ENCODE measurements around the gene TTBK2. TPM values are rescaled to one million over a fixed set of nuclear protein-coding genes. Genes with fewer than 3 reads are reported as not detected.

The TTBK2 gene
- total RNA-seq, 4 donors from 2014 or later: 7.9 to 78.2 (median 18.2) TPM

GRCh38 chr15:42710662-42711061 is 209.9 kb downstream of the TTBK2 start:
- no peak for DNase-seq
- no peaks in the 10 kb centered on the region for H3K9me3 ChIP-seq
- peaks cover 0 to 4% (median 1%) of the 10 kb centered on the region in 4 donors for H3K4me1 ChIP-seq
- H3K36me3 ChIP-seq: no peaks in the 10 kb centered on the region
- intact Hi-C loops (cut with DNase I; ENCODE audit: low total_unique reads) (no loop called here), in situ Hi-C loops (cut with MboI; ENCODE audit: low pct_ligation_motif_present in 1 of 4, low pct_unique_long_range_greater_than_20kb in 1 of 4, low sequenced_read_pairs in 3 of 4) (loop anchor here in 1 of 4 donors (25.0 kb wide), 1 partner anchor 577 kb away; no protein-coding TSS in a partner anchor)
- H3K4me3 ChIP-seq: no peak overlapping the region
- H3K27ac ChIP-seq: no peak overlapping the region
- H3K27me3 ChIP-seq: no peaks in the 10 kb centered on the region
- TF ChIP-seq, protein P1, sequence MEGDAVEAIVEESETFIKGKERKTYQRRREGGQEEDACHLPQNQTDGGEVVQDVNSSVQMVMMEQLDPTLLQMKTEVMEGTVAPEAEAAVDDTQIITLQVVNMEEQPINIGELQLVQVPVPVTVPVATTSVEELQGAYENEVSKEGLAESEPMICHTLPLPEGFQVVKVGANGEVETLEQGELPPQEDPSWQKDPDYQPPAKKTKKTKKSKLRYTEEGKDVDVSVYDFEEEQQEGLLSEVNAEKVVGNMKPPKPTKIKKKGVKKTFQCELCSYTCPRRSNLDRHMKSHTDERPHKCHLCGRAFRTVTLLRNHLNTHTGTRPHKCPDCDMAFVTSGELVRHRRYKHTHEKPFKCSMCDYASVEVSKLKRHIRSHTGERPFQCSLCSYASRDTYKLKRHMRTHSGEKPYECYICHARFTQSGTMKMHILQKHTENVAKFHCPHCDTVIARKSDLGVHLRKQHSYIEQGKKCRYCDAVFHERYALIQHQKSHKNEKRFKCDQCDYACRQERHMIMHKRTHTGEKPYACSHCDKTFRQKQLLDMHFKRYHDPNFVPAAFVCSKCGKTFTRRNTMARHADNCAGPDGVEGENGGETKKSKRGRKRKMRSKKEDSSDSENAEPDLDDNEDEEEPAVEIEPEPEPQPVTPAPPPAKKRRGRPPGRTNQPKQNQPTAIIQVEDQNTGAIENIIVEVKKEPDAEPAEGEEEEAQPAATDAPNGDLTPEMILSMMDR (IDR thresholded peaks at IDR 0.05): no peak
- no peak for TF ChIP-seq POLR2A (IDR thresholded peaks at IDR 0.05)
- TF ChIP-seq EP300 (IDR thresholded peaks at IDR 0.05; ENCODE audit: low read depth): no peak
- no peak for TF ChIP-seq POLR2AphosphoS5 (IDR thresholded peaks at IDR 0.05)
- WGBS, 2 donors (ENCODE audit: low coverage in 1 of 2): 87 to 100% methylated on average over 2 of the region's 2 CpGs

DNA sequence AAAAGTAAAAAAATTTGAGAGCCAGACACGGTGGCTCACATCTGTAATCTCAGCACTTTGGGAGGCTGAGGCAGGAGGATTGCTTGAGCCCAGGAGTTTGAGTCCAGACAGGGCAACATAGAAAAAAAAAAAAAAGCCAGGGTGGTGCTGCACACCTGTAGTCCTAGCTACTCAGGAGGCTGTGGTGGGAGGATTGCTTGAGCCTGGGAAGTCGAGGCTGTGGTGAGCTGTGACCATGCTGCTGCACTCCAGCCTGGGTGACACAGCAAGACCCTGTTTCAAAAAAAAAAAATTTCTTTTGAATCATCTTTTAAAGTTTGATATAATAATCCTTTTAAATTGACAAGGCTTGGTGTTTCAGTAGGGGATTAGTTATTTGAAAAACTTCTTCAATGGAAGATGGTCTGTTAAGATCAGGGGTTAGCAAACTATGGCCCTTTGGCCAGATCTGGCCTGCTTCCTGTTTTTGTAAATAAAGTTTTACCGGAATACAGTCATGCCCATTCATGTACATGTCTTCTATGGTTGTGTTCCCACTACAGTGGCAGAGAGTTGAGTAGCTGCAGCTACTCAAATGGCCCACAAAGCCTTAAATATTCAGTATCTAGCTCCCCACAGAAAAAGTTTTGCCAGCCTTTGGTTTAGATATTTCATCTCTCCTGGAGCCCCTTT is 212.6 kb downstream of the TTBK2 start:
- Histone ChIP-seq H3K9me3 (no peaks in the 10 kb centered on the region), H3K4me1 (peaks cover 0 to 4% (median 1%) of the 10 kb centered on the region in 4 donors), H3K36me3 (no peaks in the 10 kb centered on the region), H3K4me3 (no peak overlapping the region), H3K27me3 (no peaks in the 10 kb centered on the region), H3K27ac (no peak overlapping the region)
- 79 to 80% methylated on average over 2 to 3 of the region's 3 CpGs for WGBS, 2 donors (ENCODE audit: low coverage in 1 of 2)
- TF ChIP-seq POLR2A (IDR thresholded peaks at IDR 0.05) (no peak), POLR2AphosphoS5 (IDR thresholded peaks at IDR 0.05) (no peak), EP300 (IDR thresholded peaks at IDR 0.05; ENCODE audit: low read depth) (no peak)
- TF ChIP-seq, protein P1 (IDR thresholded peaks at IDR 0.05): no peak
- intact Hi-C loops (cut with DNase I; ENCODE audit: low total_unique reads): no loop called here
- no peak for DNase-seq
- in situ Hi-C loops (cut with MboI; ENCODE audit: low pct_ligation_motif_present in 1 of 4, low pct_unique_long_range_greater_than_20kb in 1 of 4, low sequenced_read_pairs in 3 of 4): loop anchor here in 3 of 4 donors (10.0 to 25.0 kb wide), 2 partner anchors 217 to 579 kb away; partner anchors contain the start of gene TTBK2 (in 3 of the 3)

DNA sequence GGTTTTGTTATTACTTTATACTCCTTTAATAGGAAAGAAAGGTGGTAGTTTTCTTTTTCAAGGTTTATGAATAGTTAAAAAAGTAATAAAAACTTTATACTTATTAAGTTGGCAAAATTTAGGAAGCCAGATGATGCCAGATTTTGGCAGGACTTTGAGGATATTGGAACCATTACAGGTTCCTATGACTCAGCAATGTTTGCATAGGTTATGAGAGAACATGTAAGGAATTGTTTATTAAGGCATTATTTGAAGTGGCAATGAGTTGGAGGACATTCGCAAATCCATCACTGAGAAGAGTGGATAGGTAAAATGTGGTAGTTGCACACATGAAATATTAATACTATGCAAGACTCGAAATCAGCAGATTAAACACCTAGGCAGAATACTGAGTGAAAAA is 213.5 kb downstream of the TTBK2 start:
- H3K36me3 ChIP-seq: no peaks in the 10 kb centered on the region
- in situ Hi-C loops (cut with MboI; ENCODE audit: low pct_ligation_motif_present in 1 of 4, low pct_unique_long_range_greater_than_20kb in 1 of 4, low sequenced_read_pairs in 3 of 4) (loop anchor here in 3 of 4 donors (10.0 to 25.0 kb wide), 2 partner anchors 218 to 580 kb away; partner anchors contain the start of gene TTBK2 (in 3 of the 3)), intact Hi-C loops (cut with DNase I; ENCODE audit: low total_unique reads) (no loop called here)
- H3K27ac ChIP-seq: no peak overlapping the region
- TF ChIP-seq POLR2A (IDR thresholded peaks at IDR 0.05): no peak
- TF ChIP-seq, protein P1 (IDR thresholded peaks at IDR 0.05): no peak
- TF ChIP-seq EP300 (IDR thresholded peaks at IDR 0.05; ENCODE audit: low read depth): no peak
- TF ChIP-seq POLR2AphosphoS5 (IDR thresholded peaks at IDR 0.05): no peak
- peaks cover 0 to 4% (median 1%) of the 10 kb centered on the region in 4 donors for H3K4me1 ChIP-seq
- WGBS, 2 donors (ENCODE audit: low coverage in 1 of 2): 50 to 71% methylated on average over 2 of the region's 2 CpGs
- no peaks in the 10 kb centered on the region for H3K9me3 ChIP-seq
- no peaks in the 10 kb centered on the region for H3K27me3 ChIP-seq
- no peak for DNase-seq
- no peak overlapping the region for H3K4me3 ChIP-seq

GRCh38 chr15:42705336-42705735 is 215.2 kb downstream of the TTBK2 start:
- in situ Hi-C loops (cut with MboI; ENCODE audit: low pct_ligation_motif_present in 1 of 4, low pct_unique_long_range_greater_than_20kb in 1 of 4, low sequenced_read_pairs in 3 of 4) (loop anchor here in 3 of 4 donors (10.0 to 25.0 kb wide), 2 partner anchors 219 to 582 kb away; partner anchors contain the start of gene TTBK2 (in 3 of the 3)), intact Hi-C loops (cut with DNase I; ENCODE audit: low total_unique reads) (no loop called here)
- no peak for DNase-seq
- WGBS, 2 donors (ENCODE audit: low coverage in 1 of 2): 96 to 100% methylated on average over 3 to 5 of the region's 5 CpGs
- TF ChIP-seq, protein P1 (IDR thresholded peaks at IDR 0.05): no peak
- TF ChIP-seq POLR2A (IDR thresholded peaks at IDR 0.05): no peak
- no peak for TF ChIP-seq POLR2AphosphoS5 (IDR thresholded peaks at IDR 0.05)
- TF ChIP-seq EP300 (IDR thresholded peaks at IDR 0.05; ENCODE audit: low read depth): no peak
- no peak overlapping the region for H3K4me3 ChIP-seq
- no peak overlapping the region for H3K27ac ChIP-seq
- peaks cover 0 to 4% (median 1%) of the 10 kb centered on the region in 4 donors for H3K4me1 ChIP-seq
- peaks cover 0 to 6% (median 2%) of the 10 kb centered on the region in 4 donors for H3K36me3 ChIP-seq
- H3K9me3 ChIP-seq: peaks cover 0 to 5% of the 10 kb centered on the region in 2 donors
- H3K27me3 ChIP-seq: no peaks in the 10 kb centered on the region

Measured in transverse colon (tissue), 4 donors.